SHP77 treated with DMSO at 0.1 percent for 48 hours (cell line): ENCODE measurements around the gene TMEM181.

Experiments used
- DNase-seq: peaks from one replicate; lab custom pipeline; 2025; lab: John Stamatoyannopoulos, UW

The TMEM181 gene

GRCh38 chr6:158564243-158565121 lies 4.6 kb downstream of the TMEM181 start:
- DNase-seq = no peak

GRCh38 chr6:158565122-158565429 lies 5.2 kb downstream of the TMEM181 start:
- no peak for DNase-seq

GRCh38 chr6:158565482-158566040 lies 5.7 kb downstream of the TMEM181 start:
- DNase-seq = no peak

- no peak for DNase-seq
These were observed 6.4 kb downstream of the TMEM181 start for GRCh38 chr6:158566207-158566818.

- DNase-seq = no peak
These were observed 7.3 kb downstream of the TMEM181 start for GRCh38 chr6:158567152-158567551.

GRCh38 chr6:158567871-158568401 lies 8.0 kb downstream of the TMEM181 start:
- no peak for DNase-seq

GRCh38 chr6:158568549-158568948 lies 8.7 kb downstream of the TMEM181 start:
- DNase-seq = no peak

- DNase-seq = no peak
These were observed 9.1 kb downstream of the TMEM181 start for GRCh38 chr6:158569036-158569435.

GRCh38 chr6:158570681-158570962 lies 10.7 kb downstream of the TMEM181 start:
- DNase-seq = no peak

- no peak for DNase-seq
These were observed 12.1 kb downstream of the TMEM181 start for GRCh38 chr6:158571826-158572652.

GRCh38 chr6:158572653-158573541 lies 13.0 kb downstream of the TMEM181 start:
- no peak for DNase-seq

GRCh38 chr6:158573542-158573931 lies 13.6 kb downstream of the TMEM181 start:
- no peak for DNase-seq

GRCh38 chr6:158574800-158575199 lies 14.9 kb downstream of the TMEM181 start:
- DNase-seq = no peak

- no peak for DNase-seq
These were observed 15.7 kb downstream of the TMEM181 start for GRCh38 chr6:158575550-158575949.

GRCh38 chr6:158584236-158584651 lies 24.4 kb downstream of the TMEM181 start:
- no peak for DNase-seq

- no peak for DNase-seq
These were observed 26.8 kb downstream of the TMEM181 start for GRCh38 chr6:158586652-158587051.

- no peak for DNase-seq
These were observed 29.5 kb downstream of the TMEM181 start for GRCh38 chr6:158589366-158589765.

- DNase-seq = no peak
These were observed 31.4 kb downstream of the TMEM181 start for GRCh38 chr6:158591134-158591809.

GRCh38 chr6:158591810-158592209 lies 31.9 kb downstream of the TMEM181 start:
- no peak for DNase-seq

- no peak for DNase-seq
These were observed 33.8 kb downstream of the TMEM181 start for GRCh38 chr6:158593670-158594069.

GRCh38 chr6:158595223-158595622 lies 35.3 kb downstream of the TMEM181 start:
- no peak for DNase-seq
